Renal cortical epithelial cell (primary cell): ENCODE measurements around the gene KCNQ2. TPM values are rescaled to one million over a fixed set of nuclear protein-coding genes. Genes with fewer than 3 reads are reported as not detected.

Experiments
- DNase-seq: peaks from one replicate; pipeline ENCODE4 v3.0.0-alpha.2; 2011; ENCODE audit warnings: low read depth
- total RNA-seq: library from RNA; depleted of rRNA; stranded (reverse); fragments of >200 nt; gene quantifications from 2 replicates; pipeline ENCODE4 v1.2.3, GENCODE V29; 2014

KCNQ2 gene
- total RNA-seq, 1 donor from 2014 or later = not detected

- DNase-seq = no peak
Measured at GRCh38 chr20:63454731-63455567, 17.5 kb downstream of the KCNQ2 start.

GRCh38 chr20:63452821-63453523, 19.5 kb downstream of the KCNQ2 start:
- DNase-seq = no peak

- DNase-seq = no peak
Measured at GRCh38 chr20:63452341-63452740, 20.1 kb downstream of the KCNQ2 start.

- DNase-seq = no peak
Measured at GRCh38 chr20:63451821-63452220, 20.6 kb downstream of the KCNQ2 start.

GRCh38 chr20:63449796-63450730, 22.4 kb downstream of the KCNQ2 start:
- DNase-seq = no peak

- no peak for DNase-seq
Measured at GRCh38 chr20:63449025-63449424, 23.4 kb downstream of the KCNQ2 start.

- DNase-seq = no peak
Measured at GRCh38 chr20:63448031-63448430, 24.4 kb downstream of the KCNQ2 start.

GRCh38 chr20:63447320-63447719, 25.1 kb downstream of the KCNQ2 start:
- no peak for DNase-seq

- no peak for DNase-seq
Measured at GRCh38 chr20:63446216-63447024, 26.0 kb downstream of the KCNQ2 start.

GRCh38 chr20:63445075-63445734, 27.2 kb downstream of the KCNQ2 start:
- DNase-seq = no peak

- DNase-seq = no peak
Measured at GRCh38 chr20:63444548-63444947, 27.9 kb downstream of the KCNQ2 start.

- no peak for DNase-seq
Measured at GRCh38 chr20:63443606-63444395, 28.7 kb downstream of the KCNQ2 start.

GRCh38 chr20:63442100-63442493, 30.4 kb downstream of the KCNQ2 start:
- DNase-seq = peak; percentile 9

GRCh38 chr20:63441136-63442099, 31.0 kb downstream of the KCNQ2 start:
- no peak for DNase-seq

- no peak for DNase-seq
Measured at GRCh38 chr20:63440366-63440955, 32.0 kb downstream of the KCNQ2 start.

GRCh38 chr20:63439866-63440265, 32.6 kb downstream of the KCNQ2 start:
- DNase-seq = no peak

GRCh38 chr20:63438121-63438520, 34.3 kb downstream of the KCNQ2 start:
- DNase-seq = no peak

GRCh38 chr20:63435552-63435951, 36.9 kb downstream of the KCNQ2 start:
- DNase-seq = no peak
